Mucosa of gallbladder (tissue), 1 donor: ENCODE data around the gene URI1. TPM values are rescaled to one million over a fixed set of nuclear protein-coding genes. Genes with fewer than 3 reads are reported as not detected.

ENCODE experiments used
- DNase-seq: peaks from one replicate; pipeline ENCODE4 v3.0.0-alpha.2; 2020; ENCODE audit warnings: low spot score
- total RNA-seq: library from RNA; stranded (reverse); gene quantifications from one replicate; pipeline ENCODE4 v1.2.1, GENCODE V29; 2021
- donor health status: DM: no; HTN: no; CAD: no.

Gene URI1
- total RNA-seq, 1 donor from 2014 or later: 42.5 TPM

DNA sequence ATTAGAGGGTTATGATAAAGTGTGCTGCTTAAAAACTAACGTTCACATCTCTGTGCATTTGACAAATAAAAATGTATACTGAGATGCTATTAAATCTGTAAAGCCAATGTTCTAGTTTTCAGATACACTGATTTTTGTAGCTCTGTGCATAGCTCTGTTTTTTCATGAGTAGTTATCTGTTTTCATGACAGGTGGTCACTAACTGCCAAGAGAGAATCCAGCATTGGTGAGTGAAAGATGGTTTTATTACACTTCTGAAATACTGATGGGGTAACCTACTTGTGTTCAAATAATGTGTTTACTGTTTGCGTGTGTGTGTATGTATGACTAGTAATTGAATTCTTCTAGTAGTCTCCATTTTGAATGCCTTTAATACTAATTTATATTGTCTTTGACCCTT lies 29.0 kb downstream of the URI1 start:
- DNase-seq: no peak

DNA sequence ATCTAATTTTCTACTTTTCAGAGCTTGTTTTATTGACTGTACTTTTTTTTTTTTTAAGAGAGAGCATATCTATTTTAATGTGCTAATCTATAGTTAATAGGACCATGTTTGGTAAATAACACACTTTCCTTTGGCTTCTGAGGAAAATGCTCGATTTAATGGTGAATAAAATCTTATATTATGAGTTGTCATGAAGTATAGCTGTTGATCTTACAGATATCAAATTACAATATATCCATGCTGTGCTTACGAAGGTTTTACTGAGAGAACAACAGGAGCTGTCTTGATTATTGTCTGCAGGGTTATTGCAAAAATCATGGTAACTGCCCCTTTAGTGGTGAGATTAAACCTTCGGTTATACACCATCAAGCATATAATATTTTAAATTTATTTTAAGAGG lies 29.6 kb downstream of the URI1 start:
- DNase-seq: no peak

DNA sequence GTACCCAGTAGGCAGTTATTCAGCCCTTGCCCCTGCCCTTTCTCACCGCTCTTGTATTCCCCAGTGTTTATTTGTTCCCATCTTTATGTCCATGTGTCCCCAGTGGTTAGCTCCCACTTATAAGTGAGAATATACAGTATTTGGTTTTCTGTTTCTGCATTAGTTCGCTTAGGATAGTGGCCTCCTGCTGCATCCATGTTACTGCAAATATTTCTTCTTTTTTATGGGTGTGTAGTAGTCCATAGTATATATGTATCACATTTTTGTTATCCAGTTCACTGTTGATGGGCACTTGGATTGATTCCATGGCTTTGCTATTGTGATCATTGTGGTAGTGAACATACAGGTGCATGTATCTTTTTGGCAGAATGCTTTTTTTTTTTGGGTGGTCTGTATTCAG lies 32.7 kb downstream of the URI1 start:
- no peak for DNase-seq

DNA sequence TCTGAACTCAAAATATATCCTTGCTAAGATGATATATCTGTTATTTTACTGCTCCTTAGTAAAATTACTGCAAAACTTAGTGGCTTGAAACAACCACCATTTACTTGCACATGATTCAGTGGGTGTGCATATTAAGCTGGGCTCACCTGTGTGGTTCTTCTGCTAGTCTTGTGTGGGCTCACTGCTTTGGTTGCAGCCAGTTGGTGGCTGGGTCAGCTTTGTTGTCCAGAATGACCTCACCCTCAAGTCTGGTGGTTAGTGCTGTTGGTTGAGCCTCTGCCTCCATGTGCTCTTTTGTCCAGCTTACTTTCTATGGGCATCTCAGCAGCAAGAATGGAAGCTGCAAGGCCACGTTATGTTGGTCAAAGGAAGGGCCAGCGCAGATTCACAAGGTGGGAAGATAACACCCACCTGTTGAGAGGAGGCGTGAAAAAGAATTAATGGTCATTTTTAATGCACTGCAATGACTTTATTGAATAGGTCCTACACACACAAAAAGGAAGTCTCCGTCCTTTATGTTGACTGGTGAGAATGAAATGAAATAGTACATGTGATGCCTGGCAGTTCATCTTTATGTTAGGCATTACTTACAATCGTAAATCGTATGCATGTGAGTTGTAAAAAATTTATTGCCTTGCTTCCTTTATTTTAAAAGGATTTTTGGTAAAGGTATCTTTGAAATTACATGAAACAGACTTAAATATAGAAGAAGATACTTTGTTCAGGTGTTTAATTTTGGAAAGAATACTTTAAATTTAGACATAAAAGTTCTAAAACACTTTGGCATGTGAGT lies 34.3 kb downstream of the URI1 start:
- no peak for DNase-seq

GRCh38 chr19:29978080-29978479 lies 36.0 kb downstream of the URI1 start:
- DNase-seq: no peak

DNA sequence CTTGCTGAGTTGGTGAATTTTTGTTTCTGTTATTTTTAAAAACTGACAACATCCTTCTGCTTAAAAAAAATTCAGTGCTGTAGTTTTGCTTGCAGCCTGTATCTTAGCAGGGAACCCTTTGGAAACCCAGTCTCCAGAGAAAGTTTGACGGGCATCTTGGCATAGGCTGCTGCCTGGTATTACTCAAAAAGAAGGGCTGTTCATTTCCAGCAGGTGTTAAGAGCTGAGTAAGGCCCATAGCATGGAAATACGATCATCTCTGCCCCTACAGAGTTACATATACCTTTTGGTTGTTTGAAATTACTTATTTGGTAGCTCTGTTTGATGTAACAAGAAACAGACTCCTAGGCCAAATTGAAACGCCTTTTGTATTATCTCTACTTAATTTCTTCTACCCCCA lies 41.5 kb downstream of the URI1 start:
- DNase-seq: no peak

DNA sequence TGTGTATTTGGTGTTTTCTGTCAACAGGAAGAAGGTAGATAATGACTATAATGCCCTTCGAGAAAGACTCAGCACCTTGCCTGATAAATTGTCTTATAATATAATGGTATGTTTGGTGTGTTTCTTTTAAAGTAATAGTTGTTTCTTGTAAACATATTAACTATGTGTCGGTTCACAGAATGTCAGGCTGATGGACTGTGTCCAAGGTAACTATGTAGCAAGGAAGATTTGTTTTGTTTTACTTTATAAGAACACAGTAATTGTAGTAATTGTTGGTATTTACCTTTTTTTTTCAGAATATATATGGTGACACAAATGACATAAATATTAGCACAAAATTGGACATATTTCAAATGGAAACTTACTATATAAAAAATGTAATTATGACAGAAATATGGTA lies 43.2 kb downstream of the URI1 start:
- no peak for DNase-seq

- DNase-seq: no peak
These were observed 46.3 kb downstream of the URI1 start for GRCh38 chr19:29988351-29988750.

- DNase-seq: no peak
These were observed 50.3 kb downstream of the URI1 start for GRCh38 chr19:29992233-29992867.

- DNase-seq: no peak
These were observed 57.5 kb downstream of the URI1 start for GRCh38 chr19:29999490-29999889.

GRCh38 chr19:30000862-30001261 lies 58.8 kb downstream of the URI1 start:
- no peak for DNase-seq

DNA sequence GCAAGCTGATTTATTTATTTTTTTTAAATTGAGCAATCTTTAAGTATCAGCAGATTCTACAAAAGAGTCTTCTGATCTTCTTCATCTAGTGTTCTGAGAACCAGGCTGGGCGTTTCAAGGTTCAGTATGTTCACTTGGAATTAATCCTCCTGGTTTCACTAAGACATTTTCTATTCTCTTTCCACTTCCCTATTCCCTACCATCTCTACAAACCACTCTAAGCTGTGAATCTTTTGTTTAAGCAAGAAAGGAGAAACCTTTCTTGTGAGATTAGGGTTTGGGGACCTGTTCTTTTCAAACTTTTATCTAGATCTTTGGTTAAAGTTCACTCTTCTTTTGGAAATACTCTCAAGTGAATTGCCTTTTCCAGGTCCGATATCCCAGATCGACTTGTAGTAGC lies 59.3 kb downstream of the URI1 start:
- DNase-seq: no peak

DNA sequence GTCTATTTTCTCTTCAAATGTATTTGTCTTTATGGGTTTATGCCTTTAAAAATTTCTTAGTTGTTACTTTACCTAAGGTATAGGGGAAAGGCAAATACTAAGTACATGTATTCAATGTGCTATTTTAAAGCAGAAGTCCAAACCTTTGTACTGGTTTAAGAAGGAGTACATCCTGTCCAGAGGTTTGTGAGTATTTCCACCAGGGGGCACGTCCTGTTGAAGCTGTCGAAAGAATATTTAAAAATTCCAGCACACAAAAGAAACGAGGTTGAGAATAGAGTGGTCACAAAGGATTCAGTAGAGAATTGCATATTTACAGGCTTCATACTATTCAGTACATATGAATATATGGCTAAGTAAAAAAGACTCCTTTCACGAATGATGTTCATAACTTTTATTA lies 59.8 kb downstream of the URI1 start:
- DNase-seq: no peak

GRCh38 chr19:30003866-30004265 lies 61.8 kb downstream of the URI1 start:
- no peak for DNase-seq

DNA sequence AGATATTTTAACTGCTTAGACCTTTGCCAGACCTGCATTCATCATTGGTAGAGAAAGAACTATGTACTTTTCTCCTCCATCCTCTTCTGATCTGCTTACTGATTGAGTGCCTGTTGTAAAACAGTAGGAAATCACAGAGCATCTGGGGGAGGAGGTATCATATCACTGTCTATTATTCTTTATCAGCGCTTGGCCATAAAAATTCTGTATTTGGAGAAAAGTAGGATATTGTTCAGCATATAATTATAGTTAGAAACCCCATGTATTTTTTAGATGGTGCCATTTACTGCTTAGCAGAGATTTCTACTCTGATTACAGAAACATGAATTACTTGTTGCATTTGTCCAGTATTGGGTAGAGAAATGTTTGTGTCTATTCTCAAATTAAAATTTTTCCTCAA lies 62.4 kb downstream of the URI1 start:
- no peak for DNase-seq

DNA sequence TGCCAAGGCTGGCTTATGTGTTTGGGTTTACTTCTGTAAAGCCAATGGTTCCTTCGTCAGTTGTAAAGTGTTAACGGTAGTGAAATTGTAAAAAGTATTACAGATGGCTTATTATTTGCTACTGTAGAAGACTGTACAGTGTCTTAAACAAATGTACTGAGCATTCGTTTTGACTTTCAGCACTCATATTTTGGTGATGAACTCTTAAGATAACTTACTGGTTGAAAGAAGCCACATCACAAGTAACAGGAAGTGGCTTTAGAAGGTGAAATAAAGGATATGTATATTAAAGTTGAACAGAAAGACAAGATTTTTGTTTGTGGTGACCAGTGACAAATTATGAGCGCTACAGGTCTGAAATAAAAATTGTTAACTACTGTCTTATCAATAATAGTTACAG lies 64.2 kb downstream of the URI1 start:
- DNase-seq: no peak

GRCh38 chr19:30008169-30008568 lies 66.1 kb downstream of the URI1 start:
- no peak for DNase-seq

GRCh38 chr19:30009013-30009412 lies 67.0 kb downstream of the URI1 start:
- DNase-seq: no peak

DNA sequence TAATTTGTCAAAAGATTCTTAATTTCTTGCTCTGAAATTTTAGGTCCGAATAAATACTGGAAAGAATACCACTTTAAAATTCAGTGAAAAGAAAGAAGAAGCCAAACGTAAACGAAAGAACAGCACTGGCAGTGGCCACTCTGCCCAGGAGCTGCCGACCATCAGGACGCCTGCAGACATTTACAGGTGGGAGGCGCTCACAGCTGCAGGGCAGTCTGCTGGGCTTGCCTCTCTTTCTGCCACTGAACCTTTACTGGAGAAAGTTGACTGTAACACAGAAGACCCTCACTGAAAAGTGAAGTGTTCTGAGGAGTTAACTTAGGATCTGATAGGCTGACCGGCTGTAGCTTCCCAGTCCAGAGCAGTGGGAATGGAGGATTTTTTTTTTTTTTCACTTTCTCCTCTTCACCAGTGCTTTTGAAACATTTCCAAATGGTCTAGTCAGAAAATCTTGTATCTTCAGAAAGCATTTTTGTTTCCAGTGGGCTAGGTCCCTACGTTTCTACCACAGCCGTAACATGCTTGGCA lies 69.1 kb downstream of the URI1 start:
- no peak for DNase-seq

DNA sequence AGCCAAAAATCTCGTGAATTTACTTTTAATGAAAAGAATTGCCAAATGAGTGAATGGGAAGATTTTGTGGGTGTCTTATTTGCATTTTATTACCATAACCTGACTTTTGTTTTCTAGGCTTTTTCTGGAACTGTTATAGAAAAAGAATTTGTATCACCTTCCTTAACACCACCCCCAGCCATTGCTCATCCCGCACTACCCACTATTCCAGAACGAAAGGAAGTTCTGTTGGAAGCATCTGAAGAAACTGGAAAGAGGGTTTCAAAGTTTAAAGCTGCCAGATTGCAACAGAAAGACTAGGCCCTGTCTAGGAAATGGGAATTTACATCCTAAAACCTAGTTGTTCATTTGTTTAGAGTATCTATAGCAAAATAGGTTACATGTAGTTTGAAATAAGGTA lies 72.7 kb downstream of the URI1 start:
- DNase-seq: no peak

DNA sequence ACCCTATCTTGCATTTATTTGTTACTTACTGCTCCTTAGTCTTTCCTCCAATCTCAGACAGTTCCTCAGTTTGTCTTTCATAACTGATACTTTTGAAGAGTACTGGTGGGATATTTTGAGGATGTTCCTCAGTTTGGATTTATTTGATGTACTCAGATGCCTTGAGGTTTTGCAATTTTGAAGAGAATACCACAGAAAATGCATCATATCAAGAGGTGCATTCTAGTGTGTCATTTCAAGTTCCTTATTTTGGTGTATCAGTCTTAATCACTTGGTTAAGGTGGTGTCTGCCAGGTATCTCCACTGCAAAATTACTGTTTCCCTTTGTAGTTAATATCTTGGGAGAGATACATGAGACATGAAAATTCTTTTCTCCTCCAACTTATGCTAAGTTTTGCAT lies 75.1 kb downstream of the URI1 start:
- no peak for DNase-seq

DNA sequence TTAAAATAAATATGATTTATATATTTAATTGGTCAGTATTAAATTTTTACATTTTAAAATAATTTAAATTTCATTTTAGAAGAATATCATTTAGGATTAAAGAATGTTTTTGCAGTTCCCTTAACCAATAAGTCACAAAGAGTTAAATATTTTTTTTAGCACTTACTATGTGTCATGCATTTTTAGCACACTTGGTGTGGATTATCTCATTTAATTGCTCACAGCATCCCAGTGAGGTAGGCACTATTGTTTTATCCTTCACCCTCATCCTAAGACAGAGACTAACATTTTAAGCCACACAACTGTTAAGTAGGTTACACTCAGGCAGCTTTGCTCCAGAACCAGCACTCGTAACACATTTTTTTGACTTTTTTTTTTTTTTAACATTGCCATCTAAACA lies 78.2 kb downstream of the URI1 start:
- no peak for DNase-seq

DNA sequence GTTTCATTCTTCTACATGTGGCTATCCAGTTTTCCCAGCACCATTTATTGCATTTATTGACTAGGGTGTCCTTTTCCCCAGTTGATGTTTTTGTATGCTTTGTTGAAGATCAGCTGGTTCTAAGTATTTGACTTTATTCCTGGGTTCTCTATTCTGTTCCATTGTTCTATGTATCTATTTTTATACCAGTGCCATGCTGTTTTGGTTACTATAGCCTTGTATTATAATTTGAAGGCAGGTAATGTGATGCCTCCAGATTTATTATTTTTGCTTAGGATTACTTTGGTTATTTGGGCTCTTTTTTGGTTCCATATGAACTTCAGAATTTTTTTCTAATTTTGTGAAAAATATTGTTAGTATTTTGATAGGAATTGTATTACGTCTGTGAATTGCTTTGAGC lies 80.6 kb downstream of the URI1 start:
- no peak for DNase-seq

DNA sequence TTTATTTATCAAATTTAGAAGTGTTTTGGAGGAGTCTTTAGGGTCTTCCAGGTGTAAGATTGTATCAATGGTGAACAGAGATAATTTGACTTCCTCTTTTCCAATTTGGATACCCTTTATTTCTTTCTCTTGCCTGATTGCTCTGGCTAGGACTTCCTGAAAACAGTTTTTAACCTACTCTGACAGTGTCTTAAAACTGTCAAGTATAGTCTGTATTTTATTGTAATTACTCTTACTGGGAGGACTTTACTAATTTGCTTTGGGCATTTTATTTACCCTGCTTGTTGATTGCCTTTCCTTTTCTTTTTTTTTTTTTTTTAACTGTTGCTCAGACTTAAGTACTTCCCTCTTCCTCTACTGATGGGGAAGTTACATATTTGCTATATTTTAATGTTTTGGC lies 81.3 kb downstream of the URI1 start:
- DNase-seq: no peak
